A204.1 (cell line): ENCODE data around the gene PSMC4.

Experiments used
- FAIRE-seq: peaks from 2 replicates; lab custom pipeline; 2012; peaks lifted over from hg19 to GRCh38; lab: Jason Lieb, UNC

Gene PSMC4

DNA sequence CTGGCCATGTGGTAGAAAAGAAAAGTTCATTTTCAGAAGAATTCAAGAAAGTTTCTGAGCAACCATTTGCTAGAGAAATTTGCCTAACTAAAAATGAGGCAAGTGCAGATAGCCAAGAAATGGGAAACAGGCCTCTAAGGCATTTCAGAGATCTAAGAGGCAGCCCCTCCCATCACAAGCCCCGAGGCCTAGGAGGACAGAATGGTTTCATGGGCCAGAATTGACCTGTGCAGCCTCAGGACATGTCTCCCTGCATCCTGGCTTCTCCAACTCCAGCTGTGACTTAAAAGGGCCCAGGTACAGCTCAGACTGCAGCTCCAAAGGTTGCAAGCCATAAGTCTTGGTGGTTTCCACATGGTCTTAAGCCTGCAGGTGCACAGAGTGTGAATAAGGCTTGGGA lies 22.6 kb downstream of the PSMC4 start:
- no peak for FAIRE-seq

DNA sequence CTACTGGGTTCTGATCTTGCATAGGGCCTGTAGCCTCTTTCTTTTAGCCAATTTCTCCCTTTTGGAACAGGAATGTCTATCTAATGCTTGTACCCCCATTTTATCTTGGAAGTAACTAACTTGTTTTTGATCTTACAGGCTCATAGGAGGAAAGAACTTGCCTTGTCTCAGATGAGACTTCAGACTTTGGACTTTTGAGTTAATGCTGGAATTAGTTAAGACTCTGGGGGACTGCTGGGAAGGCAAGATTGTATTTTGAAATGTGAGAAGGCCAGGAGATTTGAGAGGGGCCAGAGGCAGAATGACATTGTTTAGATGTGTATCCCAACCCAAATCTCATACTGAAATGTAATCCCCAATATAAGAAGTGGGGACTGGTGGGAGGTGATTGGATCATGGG lies 23.4 kb downstream of the PSMC4 start:
- no peak for FAIRE-seq

DNA sequence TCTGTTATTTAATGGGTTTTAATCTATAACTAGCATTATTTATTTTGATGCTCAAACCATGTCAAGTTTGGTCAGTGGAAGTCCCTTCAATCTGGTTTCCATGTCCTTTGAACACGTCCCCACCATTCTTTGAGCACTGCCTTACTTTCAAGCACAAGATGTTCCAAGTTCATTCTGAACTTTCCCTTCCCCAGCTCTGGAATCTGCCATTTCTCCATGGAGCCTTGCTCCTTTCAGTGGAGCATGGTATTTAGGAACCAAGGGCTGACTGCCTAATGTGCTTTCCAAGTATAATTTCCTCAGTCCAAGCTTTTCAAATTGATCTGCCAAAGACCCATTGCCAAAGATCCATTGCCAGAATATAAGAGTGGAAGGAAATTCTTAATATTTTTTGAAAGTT lies 24.8 kb downstream of the PSMC4 start:
- no peak for FAIRE-seq

DNA sequence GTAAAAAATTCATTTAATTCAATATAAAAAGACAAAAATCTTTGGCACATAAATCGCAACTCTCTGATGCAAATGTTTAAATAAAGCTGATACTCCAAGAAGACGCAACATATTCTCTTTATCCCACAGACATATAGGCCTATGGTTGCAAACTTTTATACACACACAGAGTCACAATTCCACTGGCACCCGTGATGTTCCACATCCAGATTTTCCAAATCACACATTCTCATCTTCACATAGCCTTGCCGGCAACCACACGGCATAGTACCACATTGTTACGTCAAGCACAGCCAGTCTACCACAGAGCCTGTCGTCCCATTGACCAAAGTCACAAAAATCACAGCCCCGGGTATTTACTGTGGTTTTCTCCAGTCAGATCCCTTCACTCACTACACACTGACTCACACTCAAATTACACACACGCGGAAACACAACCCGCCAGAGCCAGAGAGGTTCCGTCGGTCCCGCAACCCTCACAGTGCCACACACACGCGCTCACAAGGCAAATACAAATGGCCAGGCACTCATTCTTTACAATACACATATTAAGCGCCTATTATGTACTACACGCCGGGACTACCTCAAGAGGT lies 25.3 kb downstream of the PSMC4 start:
- FAIRE-seq, result no peak

DNA sequence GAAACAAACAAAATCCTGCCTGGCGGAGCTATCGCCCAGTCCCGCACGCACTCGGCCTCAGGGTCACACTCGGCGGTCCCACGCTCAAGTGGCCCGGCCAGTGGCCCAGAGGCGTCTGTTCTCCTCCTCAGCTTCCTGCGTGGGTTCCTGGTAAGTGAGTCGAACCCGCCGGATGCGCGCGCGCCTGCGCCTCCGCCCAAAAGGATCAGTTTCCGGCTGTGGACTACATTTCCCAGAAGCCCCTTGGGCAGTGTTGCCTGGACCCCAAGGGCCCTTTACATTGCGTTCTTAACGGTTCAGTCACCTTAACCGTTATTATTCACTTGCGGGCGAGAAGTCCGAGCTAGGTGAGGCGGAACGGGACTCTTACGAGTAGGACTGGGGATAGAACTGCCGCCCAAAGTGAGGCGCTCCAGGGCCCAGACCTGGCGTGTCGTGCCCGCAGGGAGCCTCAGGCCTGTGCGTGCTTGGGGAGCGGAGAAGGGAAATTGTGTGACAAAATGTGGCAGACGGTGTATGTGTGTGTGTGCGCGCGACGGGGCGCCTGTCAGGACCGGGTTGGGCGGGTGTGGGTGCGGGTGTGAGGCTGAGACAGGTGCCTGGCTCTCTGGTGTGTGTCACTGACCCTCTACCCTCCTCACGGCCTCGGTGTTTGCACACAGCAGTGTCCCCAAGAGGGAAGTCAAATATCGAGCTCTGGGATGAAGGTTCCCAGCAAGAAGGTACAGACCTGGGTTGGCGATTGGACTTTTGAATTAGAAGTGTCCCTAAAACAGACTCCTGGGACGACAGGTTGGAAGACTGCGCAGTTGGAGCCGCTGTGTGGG lies 26.1 kb downstream of the PSMC4 start, which contains the start of gene ZNF546:
Gene ZNF546 (plus strand): TSS at position 250 of the 827 bp plus-strand sequence. CDS start 1,267 bp downstream, outside the sequence.
- peak; percentile 56 for FAIRE-seq

DNA sequence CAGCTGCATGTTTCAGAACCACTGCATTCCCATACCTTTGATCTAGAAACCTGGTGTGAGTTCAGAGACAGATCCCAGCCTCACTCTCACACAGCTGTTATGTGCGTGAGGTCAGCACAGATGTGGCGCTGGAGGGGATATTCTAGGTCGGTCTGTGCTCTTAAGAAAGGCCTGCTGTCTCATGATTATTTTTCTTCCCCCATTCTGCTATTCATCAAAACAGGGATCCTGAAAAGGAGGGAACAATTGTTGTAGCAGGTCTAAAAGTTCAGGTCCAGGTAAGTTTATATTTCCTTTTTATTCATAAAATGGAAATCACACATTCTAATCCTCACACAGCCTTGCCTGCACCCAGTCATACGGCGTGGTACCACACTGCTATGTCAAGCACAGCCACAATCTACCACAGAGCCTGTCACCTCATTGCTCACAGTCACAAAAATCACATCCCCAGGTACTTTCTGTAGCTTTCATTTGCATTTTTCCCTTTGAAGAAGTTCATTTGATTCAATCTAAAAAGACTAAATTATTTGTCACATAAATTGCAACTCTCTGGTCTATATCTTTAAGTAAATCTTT lies 26.8 kb downstream of the PSMC4 start:
- no peak for FAIRE-seq

DNA sequence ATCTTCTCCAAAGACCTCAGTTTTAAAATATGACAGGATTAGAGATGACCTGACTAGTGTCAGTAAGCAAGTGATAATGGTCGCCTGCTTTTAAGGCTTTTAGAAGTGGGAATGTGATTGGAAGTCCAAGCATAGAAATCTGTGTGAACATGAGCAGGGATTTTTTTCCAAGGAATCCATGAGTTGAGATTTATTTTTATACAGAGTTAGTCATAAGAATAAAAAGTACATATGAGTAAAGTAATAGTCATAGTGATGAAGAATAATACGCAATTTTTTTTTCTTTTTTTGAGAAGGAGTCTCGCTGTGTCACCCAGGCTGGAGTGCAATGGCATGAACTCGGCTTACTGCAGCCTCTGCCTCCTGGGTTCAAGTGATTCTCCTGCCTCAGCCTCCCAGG lies 27.5 kb downstream of the PSMC4 start:
- no peak for FAIRE-seq

DNA sequence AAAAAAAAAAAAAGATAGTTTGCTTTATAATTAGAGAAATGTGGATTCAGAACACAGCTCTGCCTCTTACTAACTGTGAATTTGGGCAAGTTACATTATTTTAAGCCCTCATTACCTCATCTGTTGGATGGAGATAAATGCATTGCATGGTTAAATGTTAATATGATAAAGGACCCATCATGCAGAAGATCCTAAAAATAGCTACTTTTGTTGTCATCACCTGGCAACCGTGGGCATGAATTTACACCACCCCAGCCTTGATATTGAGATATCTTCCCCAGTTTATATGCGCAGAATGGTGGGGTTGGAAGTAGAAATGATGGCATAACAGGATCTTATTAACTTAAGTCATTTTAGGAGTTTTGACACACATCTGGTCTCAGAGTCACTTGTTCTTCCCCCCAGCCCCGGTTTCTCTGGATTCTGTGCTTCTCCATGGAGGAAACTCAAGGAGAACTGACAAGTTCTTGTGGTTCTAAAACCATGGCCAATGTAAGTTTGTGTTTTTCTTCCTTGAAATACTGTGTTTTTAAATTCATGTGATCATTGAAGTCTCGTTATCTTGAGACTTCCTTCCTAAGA lies 34.8 kb downstream of the PSMC4 start:
- no peak for FAIRE-seq

DNA sequence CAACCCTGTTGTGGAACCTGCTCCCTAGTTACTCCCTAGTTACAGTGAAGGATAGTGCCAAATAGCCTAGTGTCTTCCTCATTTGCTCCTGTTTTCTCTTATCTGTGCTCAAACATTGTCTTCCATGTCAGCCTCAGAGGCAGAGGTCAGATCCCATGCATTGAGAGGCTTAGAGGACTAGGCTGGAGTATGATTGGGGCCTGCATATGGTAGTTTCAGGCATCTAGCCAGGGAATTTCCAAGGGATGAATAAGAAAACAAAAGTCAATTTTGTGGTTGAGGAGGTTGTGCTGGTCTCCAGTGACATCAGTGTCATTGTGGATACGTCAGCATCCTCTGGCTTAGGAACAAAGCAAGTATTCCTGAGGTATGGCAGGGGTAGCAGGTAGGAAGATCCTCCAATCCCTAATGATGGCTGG lies 35.3 kb downstream of the PSMC4 start:
- no peak for FAIRE-seq

DNA sequence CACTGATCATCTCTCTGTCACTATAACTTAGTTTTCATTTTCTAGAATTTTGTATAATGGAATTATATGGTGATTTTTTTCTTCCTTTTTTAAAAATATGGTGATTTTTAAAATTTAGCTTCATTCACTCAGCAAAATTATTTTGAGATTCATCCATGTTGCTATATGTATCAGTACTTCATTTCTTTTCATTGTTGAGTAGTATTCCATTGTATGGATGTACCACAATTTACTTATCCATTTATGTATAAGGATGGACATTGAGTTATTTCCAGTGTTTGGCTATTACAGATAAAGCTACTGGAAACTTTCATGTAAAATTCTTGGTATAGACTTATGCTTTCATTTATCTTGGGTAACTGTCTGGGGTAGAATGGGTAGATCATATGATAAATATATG lies 38.7 kb downstream of the PSMC4 start:
- no peak for FAIRE-seq

DNA sequence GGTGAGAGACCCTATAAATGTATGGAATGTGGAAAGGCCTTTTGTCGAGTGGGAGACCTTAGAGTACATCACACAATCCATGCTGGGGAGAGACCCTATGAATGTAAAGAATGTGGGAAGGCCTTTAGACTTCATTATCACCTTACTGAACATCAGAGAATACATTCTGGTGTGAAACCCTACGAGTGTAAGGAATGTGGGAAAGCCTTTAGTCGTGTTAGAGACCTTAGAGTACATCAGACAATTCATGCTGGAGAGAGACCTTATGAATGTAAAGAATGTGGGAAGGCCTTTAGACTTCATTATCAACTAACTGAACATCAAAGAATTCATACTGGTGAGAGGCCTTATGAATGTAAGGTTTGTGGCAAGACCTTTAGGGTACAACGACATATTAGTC lies 43.0 kb downstream of the PSMC4 start:
- FAIRE-seq, result no peak

DNA sequence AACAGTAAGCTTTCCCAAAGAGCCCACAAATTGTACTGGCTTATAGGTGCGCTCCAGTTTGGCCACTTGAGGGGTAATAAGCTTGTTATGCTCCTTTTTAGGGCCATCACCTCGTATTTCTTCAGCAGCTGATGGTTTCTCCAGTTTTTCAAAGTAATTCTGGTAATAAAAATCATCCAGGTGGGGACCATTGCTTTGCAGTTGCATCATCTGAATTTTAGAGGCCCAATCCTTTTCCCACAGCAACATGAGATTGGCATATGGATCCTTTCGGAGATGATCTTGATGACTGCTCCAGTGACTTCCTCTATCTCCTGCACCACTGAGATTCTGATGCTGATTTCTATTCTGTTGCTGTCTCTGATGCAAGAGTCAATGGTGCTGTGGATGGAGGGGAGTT lies 53.0 kb downstream of the PSMC4 start:
- no peak for FAIRE-seq

DNA sequence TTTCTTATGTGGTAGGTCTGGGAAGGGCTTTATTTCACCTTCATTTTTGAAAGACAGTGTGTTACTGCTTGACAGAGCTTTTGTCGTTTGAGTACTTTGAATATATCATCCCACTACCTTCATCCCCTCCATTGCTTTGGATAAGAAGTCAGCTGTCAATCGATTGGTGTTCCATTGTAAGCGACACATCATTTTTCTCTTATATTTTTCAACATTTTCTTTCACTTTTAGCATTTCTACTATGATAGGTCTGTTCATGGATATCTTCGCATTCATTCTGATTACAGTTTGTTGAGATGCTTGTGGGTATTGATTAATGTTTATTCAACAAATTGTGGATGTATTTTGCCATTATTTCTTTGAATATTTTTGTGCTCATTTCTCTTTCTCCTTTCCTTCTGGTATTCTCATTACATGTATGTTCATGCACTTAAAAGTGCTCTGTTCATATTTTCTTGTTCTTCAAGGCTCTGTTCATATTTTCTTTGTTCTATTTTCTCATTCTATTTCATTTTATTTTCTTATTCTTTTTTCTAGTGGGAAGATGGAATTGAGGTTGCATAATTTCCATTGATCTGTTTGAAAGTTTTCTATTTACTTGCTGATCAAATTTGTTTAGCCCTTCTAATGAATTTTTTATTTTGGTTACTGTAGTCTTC lies 55.1 kb downstream of the PSMC4 start:
- FAIRE-seq, result no peak

DNA sequence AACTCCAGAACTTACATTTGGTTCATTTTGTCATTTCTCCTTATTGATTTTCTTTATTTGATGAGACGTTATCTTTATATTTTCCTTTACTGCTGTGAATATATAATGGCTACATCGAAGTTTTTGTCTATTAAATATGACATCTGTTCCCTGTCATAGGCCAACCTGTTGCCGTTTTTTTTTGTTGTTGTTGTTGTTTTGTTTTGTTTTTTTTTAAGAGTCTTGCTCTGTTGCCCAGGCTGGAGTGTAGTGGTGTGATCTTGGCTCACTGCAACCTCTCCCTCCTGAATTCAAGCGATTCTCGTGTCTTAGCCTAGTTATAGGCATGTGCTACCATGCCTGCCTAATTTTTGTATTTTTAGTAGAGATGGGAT lies 55.6 kb downstream of the PSMC4 start:
- no peak for FAIRE-seq
